PFSK-1 (cell line): ENCODE measurements around the gene RP2.

Experiments
- FOXP2 ChIP-seq: optimal IDR thresholded peaks from 2 replicates; pipeline ENCODE3; 2011; ENCODE audit warnings: borderline replicate concordance, control low read depth, inconsistent platforms; ENCODE audit not compliant: insufficient read depth; ENCODE audit errors: extremely low read length, extremely low read depth
- POLR2AphosphoS5 ChIP-seq: IDR thresholded peaks from 2 replicates; pipeline ENCODE4 v1.6.1; 2012; ENCODE audit warnings: low read depth, mild to moderate bottlenecking, control low read depth, low read length, moderate library complexity
- SIN3A ChIP-seq: IDR thresholded peaks from 2 replicates; pipeline ENCODE4 v1.6.1; 2012; ENCODE audit warnings: mild to moderate bottlenecking, low read length, moderate library complexity, borderline replicate concordance; ENCODE audit not compliant: insufficient read depth
- TAF1 ChIP-seq: IDR thresholded peaks from 2 replicates; pipeline ENCODE4 v1.6.1; 2012; ENCODE audit warnings: low read length, control low read depth, borderline replicate concordance; ENCODE audit not compliant: insufficient read depth
- TF ChIP-seq, protein P1 (sequence below), 2 experiments: IDR thresholded peaks; 2 replicates each; pipeline versions ENCODE4 v1.6.1 to v1.8.0; 2011 to 2012; ENCODE audit warnings: low read depth in 2 of 2, low read length in 2 of 2, control low read depth in 1 of 2, inconsistent platforms in 1 of 2, mild to moderate bottlenecking in 1 of 2, moderate library complexity in 1 of 2; ENCODE audit not compliant: insufficient read depth in 1 of 2

DNA sequence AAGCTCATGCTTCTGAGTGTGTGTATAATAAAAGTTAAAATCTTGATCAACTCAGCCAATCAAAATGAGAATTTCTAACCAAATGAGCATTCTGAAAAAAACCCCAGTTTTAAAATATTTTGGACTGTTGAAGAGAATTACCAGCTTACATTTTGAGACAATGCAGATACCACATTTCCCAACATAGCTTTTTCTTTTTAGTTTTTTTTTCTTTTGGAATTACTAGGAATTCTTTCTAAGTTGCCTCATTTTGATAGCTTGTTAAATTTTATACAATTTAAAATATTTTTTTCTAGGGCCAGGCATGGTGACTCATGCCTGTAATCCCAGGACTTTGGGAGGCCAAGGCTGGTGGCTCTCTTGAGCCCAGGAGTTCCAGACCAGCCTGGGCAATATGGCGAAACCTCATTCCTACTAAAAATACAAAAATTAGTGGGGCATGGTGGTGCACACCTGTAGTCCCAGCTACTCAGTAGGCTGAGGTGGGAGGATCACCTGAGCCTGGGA is 2.2 kb downstream of the RP2 start:
- TF ChIP-seq TAF1 = no peak
- no peak for TF ChIP-seq POLR2AphosphoS5
- no peak for TF ChIP-seq SIN3A
- TF ChIP-seq, protein P1, sequence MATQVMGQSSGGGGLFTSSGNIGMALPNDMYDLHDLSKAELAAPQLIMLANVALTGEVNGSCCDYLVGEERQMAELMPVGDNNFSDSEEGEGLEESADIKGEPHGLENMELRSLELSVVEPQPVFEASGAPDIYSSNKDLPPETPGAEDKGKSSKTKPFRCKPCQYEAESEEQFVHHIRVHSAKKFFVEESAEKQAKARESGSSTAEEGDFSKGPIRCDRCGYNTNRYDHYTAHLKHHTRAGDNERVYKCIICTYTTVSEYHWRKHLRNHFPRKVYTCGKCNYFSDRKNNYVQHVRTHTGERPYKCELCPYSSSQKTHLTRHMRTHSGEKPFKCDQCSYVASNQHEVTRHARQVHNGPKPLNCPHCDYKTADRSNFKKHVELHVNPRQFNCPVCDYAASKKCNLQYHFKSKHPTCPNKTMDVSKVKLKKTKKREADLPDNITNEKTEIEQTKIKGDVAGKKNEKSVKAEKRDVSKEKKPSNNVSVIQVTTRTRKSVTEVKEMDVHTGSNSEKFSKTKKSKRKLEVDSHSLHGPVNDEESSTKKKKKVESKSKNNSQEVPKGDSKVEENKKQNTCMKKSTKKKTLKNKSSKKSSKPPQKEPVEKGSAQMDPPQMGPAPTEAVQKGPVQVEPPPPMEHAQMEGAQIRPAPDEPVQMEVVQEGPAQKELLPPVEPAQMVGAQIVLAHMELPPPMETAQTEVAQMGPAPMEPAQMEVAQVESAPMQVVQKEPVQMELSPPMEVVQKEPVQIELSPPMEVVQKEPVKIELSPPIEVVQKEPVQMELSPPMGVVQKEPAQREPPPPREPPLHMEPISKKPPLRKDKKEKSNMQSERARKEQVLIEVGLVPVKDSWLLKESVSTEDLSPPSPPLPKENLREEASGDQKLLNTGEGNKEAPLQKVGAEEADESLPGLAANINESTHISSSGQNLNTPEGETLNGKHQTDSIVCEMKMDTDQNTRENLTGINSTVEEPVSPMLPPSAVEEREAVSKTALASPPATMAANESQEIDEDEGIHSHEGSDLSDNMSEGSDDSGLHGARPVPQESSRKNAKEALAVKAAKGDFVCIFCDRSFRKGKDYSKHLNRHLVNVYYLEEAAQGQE (IDR thresholded peaks at IDR 0.05; ENCODE audit: insufficient read depth in 1 of 2, low read depth in 2 of 2, low read length in 2 of 2) = no peak
- no peak for TF ChIP-seq FOXP2
